GM10847 (cell line): ENCODE measurements around the gene PRR29.

Experiments used
- POLR2A ChIP-seq: IDR thresholded peaks from 2 replicates; pipeline ENCODE4 v1.6.1; 2011; ENCODE audit not compliant: insufficient read length; ENCODE audit errors: extremely low read depth

Gene PRR29

DNA sequence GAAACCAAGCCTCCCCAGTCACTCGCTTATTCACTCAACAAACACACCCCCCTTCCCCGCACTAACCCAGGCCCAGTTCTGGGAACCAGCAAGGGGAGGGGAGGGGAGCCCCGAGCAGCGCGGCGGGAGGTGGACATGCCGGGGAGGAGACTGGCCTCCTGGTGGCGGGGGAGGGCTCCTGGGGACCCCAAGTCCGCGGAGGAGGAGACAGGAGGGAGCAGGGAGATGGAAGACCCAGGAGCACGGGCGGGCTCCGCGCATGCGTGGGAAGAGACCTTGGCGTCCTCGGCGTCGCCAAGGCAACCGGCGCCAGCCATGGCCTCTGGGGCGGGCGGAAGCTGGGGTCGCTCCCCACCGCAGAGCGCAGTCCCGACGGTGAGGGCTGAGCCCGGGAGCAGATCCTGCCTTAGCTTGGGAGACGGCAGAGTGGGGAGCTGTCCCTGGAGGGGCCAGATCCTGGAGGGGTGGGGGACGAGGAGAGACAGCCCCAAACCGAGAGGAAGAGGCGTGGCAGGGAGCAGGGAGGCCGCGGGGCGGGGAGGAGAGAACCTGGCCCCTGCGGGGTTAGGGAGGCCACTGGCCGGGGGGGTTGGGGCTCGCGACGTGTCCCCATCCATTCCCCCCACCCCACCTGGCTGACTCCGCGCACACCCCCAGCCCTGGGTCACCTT, at the start of gene PRR29:
PRR29 (plus strand) TSS at position 302 of the 671 bp plus-strand sequence; CDS start at position 316, 14 bp downstream.
- TF ChIP-seq POLR2A = no peak

- no peak for TF ChIP-seq POLR2A
Observed at GRCh38 chr17:63948521-63948920, 49.6 kb upstream of the PRR29 start.

- TF ChIP-seq POLR2A = no peak
Observed at GRCh38 chr17:63949576-63950250, 48.4 kb upstream of the PRR29 start.

DNA sequence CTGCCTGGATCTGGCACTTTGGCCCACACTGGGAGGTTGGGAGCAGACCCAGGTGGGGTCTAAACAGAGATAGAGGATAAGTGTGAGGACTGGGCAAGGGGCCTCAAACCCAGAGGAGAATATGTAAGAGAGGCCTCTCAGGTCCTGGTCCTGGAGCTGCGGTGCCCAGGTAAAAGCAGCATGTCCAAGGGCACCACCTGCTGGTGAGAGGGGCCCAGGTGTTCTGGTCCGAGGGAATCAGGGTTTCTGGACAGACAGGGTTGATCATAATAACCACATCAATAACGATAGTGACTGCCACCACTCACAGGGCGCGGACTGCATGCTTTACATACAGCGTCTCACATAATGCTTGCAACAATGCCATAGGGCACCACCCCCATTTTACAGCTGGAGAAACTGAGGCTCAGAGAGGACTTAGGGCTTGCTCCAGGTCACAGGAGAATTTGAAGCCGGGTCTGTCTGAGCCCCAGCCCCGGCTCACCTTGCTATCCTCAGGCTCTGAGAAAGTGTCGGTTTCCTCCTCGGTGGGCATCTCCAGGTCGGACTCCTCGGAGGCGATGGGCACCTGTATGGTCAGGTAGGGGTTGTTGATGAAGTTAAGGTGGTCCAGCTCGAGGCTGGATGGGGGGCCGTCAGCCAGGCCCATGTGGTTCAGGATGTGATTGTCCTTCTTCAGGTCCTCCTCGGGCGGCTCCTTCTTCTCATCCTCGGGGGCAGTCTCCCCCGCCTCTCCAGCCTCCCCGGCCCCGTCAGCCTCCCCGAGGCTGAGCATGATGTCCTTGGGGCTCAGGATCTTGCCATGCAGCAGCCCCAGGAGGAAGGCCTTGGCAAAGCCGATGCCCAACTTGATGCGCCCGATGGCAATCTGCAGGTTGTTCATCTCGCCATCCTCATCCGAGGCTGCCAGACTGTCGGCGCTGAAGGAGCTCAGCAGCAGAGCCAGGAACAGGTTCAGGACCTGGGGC, 46.9 kb upstream of the PRR29 start:
- TF ChIP-seq POLR2A = no peak

DNA sequence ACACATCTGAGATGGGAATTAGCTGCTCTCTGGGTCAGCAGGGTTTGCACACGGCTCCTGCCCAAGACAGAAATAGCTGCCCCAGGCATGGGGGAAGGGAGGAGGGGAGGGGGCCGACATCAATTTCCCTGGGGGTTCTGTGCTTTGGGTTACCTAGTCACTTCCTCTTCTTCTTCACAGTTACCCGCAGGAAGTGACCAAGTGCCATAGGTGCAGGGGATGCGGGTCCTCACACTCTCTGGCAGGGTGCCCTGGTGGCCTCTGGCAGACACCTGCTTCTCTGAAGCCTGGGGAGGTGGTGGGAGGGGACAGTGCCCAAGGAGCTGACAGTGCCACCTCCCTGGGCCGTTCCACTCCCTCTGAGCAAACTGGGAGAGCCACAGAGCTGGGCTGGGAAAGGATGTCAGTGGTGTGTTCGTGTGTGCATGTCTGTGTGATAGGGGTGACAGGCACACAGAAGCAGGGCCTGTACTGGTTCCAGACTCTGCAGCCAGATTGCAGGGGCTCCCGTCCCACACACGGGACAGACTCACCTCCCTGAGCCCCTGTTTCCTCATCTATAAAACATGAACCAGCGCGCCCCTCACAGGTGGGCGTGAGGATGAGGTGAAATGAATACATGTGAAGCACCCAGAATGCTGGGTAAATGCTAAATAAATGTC, 43.6 kb upstream of the PRR29 start:
- no peak for TF ChIP-seq POLR2A

DNA sequence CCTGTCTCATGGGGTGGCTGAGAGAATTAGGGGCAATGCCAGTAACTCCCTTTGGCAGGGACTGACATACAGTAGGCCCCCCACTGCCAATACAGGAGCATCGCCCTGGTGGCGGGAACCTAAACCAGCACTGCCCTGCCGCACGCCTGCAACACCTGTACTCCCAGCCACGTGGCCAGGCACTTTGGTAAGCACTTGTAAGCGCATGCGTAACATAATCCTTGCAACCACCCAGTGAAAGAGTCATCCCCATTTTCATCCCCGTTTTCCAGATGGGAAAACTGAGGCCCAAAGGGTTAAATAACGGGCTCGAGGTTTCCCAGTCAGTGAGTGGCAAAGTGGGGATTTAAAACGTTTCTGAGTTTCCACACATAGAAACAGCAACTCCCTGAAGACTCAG, 42.9 kb upstream of the PRR29 start:
- TF ChIP-seq POLR2A = no peak

DNA sequence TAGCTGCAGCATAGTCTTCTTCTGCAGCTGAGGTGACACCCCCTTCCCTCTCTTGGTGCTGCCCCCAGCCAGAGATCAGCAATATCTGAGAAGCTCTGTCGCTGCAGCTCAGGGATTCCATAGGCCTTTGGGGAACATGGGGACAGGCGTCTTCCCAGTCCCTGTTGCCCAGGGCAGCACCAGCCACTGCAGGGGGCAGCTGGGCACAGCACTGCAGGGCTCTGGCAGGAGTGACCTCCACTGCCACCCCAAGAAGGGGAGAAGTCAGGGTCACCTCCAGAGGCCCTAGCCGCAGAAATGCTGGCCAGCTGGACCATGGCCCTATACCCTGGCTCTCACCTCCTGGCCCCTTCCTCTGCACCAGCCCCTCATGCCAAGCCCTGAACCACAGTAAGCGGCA, 42.4 kb upstream of the PRR29 start:
- TF ChIP-seq POLR2A = no peak

GRCh38 chr17:63956296-63956920, 41.7 kb upstream of the PRR29 start:
- no peak for TF ChIP-seq POLR2A

GRCh38 chr17:63960006-63960405, 38.1 kb upstream of the PRR29 start:
- no peak for TF ChIP-seq POLR2A

DNA sequence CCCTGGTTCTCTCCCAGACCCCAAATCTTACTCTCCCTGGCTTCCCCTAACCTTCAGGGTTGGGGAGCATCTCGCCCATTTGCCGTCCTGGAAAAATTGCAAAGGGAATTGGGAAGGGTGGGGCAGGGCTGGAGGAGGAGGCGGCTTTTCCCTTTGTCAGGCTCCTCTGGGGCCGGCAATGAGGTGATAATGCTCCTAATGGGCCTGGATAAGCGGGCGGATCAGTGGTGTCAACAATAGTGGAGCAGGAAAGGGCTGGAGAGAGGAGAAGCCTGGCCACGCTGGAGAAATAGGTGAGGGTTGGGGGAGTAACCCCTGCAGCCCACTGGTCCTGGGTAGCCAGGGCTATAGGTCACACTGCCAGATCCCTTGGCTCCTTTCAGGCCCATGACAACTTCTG, 37.7 kb upstream of the PRR29 start:
- no peak for TF ChIP-seq POLR2A

- TF ChIP-seq POLR2A = no peak
Observed at GRCh38 chr17:63961355-63962212, 36.6 kb upstream of the PRR29 start.

DNA sequence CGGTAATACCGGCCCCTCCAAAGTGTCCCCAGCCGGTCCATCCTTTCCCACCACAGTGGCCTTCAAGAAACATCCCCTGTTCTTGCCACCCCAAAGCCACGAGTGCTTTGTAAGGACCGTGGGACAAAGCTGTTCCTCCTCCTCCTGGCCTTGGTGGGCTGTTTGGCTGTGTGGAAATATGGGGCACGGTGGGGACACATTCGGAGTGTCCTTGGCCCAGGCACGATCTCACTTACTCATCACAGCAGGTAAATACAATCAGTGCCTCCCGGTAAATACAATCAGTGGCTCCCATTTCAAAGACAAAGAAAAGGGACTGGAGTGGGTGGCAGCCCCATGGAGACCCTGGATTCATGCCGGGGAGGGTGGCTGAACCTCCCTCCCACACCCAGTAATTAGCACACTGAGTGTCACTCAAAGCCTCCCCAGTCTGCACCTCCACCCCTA, 35.8 kb upstream of the PRR29 start:
- TF ChIP-seq POLR2A = no peak

GRCh38 chr17:63963123-63963522, 35.0 kb upstream of the PRR29 start:
- no peak for TF ChIP-seq POLR2A
